Measurements from ENCODE around the gene ZNF687. TPM values are rescaled to one million over a fixed set of nuclear protein-coding genes. Genes with fewer than 3 reads are reported as not detected.
"Not testable (repeated sequence)": the region's sequence is repeated elsewhere in the genome, so short reads cannot be mapped to it uniquely, and the experiment has no call there.

The ZNF687 gene
- 11.1 TPM for total RNA-seq (ENCODE audit: insufficient read depth, low replicate concordance)

GRCh38 chr1:151281969-151282882 lies at the start of gene ZNF687:
TSS of gene ZNF687 (plus strand) at chr1:151282299. CDS start at chr1:151286292, 3,993 bp downstream.
- DNase-seq (ENCODE audit: low spot score) = peak; percentile 100

- no peak for DNase-seq (ENCODE audit: low spot score)
Measured at GRCh38 chr1:151235235-151235634, 46.9 kb upstream of the ZNF687 start.

- DNase-seq (ENCODE audit: low spot score) = no peak
Measured at GRCh38 chr1:151237678-151238466, 44.2 kb upstream of the ZNF687 start.

- DNase-seq (ENCODE audit: low spot score) = no peak
Measured at GRCh38 chr1:151238467-151238739, 43.7 kb upstream of the ZNF687 start.

GRCh38 chr1:151242442-151242841 lies 39.7 kb upstream of the ZNF687 start:
- no peak for DNase-seq (ENCODE audit: low spot score)

- no peak for DNase-seq (ENCODE audit: low spot score)
Measured at GRCh38 chr1:151243683-151244216, 38.3 kb upstream of the ZNF687 start.

- DNase-seq (ENCODE audit: low spot score) = no peak
Measured at GRCh38 chr1:151246786-151247185, 35.3 kb upstream of the ZNF687 start.

GRCh38 chr1:151251656-151252470 lies 30.2 kb upstream of the ZNF687 start:
- peak; percentile 77 for DNase-seq (ENCODE audit: low spot score)

- DNase-seq (ENCODE audit: low spot score) = peak; percentile 99
Measured at GRCh38 chr1:151254217-151255213, 27.6 kb upstream of the ZNF687 start, which contains the start of gene PSMD4. TSS of gene PSMD4 (plus strand) at chr1:151254734. CDS start at chr1:151254783, 49 bp downstream.

DNA sequence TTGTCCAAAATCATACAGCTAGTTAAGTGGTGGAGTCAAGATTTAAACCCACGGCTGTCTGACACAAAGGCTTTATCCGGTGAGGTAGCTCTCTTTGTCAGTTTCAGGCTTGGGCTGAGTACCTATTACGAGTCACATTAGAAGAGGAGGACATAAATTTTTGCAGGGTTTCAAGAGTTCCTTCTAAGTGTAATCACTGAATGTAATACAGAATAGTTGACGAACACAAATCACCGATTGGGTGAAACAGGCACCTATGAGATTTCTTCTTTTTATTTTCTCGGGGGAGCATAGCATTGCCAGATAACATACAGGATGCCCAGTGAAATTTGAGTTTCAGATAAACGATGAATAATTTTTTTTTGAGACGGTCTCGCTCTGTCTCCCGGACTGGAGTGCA lies 26.7 kb upstream of the ZNF687 start:
- no peak for DNase-seq (ENCODE audit: low spot score)

- no peak for DNase-seq (ENCODE audit: low spot score)
Measured at GRCh38 chr1:151259351-151259750, 22.7 kb upstream of the ZNF687 start.

GRCh38 chr1:151265446-151266236 lies 16.5 kb upstream of the ZNF687 start:
- DNase-seq (ENCODE audit: low spot score) = no peak

DNA sequence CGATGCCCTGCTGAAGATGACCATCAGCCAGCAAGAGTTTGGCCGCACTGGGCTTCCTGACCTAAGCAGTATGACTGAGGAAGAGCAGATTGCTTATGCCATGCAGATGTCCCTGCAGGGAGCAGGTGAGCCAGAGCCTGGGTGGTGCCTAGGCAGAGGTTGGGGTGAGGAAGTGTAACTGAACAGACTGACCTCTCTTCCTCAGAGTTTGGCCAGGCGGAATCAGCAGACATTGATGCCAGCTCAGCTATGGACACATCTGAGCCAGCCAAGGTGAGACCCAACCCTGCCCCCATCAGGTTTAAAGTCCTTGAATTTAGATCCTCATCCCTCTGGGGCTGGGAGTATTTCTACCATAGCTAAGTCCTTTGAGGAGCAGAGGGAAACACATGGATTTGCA lies 15.8 kb upstream of the ZNF687 start:
- DNase-seq (ENCODE audit: low spot score) = no peak

GRCh38 chr1:151266821-151267220 lies 15.3 kb upstream of the ZNF687 start:
- DNase-seq (ENCODE audit: low spot score) = no peak

GRCh38 chr1:151267760-151268159 lies 14.3 kb upstream of the ZNF687 start:
- no peak for DNase-seq (ENCODE audit: low spot score)

- DNase-seq (ENCODE audit: low spot score) = no peak
Measured at GRCh38 chr1:151273924-151274466, 8.1 kb upstream of the ZNF687 start.

- not testable (repeated sequence) for DNase-seq (ENCODE audit: low spot score)
Measured at GRCh38 chr1:151275341-151275740, 6.8 kb upstream of the ZNF687 start.

DNA sequence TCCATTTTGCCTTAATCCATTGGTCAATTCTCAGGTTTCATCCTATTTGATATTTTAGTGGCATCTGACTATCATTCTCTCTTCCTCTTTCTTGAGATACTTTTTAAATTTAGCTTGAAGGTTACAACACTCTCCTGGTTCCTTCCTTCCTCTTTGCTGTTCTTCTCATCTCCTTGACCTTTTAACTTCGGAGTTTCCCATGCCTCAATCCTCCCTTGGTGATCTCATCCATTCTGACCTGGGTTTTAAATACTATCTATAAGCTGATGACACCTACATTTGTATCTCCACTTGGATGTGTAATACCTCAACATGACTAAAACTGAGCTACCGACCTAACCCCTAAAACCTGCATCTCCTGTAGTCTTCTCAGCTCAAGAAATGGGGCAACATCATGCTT lies 4.8 kb upstream of the ZNF687 start:
- no peak for DNase-seq (ENCODE audit: low spot score)
